Activated CD8-positive, alpha-beta memory T cell treated with anti-CD3 and anti-CD28 coated beads for 36 hours (primary cell): ENCODE data around the gene GRB2. TPM values are rescaled to one million over a fixed set of nuclear protein-coding genes. Genes with fewer than 3 reads are reported as not detected.
"Not testable (repeated sequence)": the region's sequence is repeated elsewhere in the genome, so short reads cannot be mapped to it uniquely, and the experiment has no call there.

Experiments
- CTCF ChIA-PET: fragments of 350-600 bp; sonication (Branson Sonifier 250); formaldehyde crosslinking; loops from one replicate; lab custom pipeline; 2021; ENCODE audit warnings: antibody characterized with exemption; lab: Charles Lee
- POLR2A ChIA-PET: fragments of 350-600 bp; sonication (Branson Sonifier 250); formaldehyde crosslinking; loops from one replicate; lab custom pipeline; 2021; ENCODE audit warnings: antibody characterized with exemption; lab: Charles Lee
- total RNA-seq, 2 experiments: library from RNA; stranded (reverse); gene quantifications; one replicate each; pipeline ENCODE4 v1.2.3, GENCODE V29; 2021

GRB2 gene
- total RNA-seq, result 100 to 1,000 TPM; 181 to 182 TPM

DNA sequence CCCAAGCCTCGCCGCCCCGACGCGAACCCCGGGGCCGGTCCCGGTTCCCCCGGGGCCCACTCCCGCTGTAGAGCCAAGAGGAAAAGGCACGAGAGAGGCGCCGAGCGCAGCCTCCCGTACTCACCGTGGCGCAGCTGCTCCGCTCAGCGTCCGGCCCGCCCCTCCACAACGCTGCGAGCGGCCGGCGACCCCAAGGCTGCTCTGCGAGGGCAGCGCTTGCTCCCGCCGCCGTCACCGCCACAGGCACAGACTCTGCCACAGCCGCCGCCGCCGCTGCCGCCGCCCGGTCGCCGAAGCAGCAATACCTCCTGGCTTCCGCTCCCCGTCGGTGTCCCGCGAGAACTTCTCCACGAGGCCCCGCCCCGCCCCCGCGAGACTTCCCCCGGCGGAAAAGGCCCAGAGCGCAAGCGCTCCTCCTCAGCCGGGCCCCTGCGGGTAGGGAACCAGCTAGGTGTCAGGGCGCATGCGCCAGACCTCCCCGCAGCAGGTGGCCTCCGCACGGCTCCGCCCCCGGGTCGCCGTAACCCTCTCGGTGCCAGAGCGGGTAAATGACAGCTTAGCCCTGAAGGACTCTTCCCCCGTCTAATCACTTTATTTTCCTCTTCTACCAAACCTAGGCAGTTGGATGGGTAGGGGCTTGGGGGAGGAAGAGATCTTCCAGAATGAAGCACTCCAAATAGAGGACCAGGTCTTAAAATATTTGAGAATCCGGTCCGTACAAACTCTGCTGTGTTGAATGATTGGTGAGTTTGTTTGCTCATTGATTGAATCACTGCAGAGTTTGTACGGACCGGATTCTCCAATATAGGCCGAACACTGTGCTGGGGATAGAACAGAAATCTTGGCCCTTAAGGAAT lies at the start of gene GRB2:
Gene GRB2 (minus strand): TSS at position 314 of the 857 bp plus-strand sequence. CDS start 12,050 bp downstream, outside the sequence.
- CTCF ChIA-PET, result interaction anchor here (0.5 to 3.1 kb wide), 10 partner anchors 10 to 292 kb away, joined by 3 to 18 read pairs (median 4); partner anchors contain the start of genes MIF4GD and SLC25A19
- POLR2A ChIA-PET, result interaction anchor here (0.6 to 3.2 kb wide), 10 partner anchors 9 to 144 kb away, joined by 3 to 22 read pairs (median 5); partner anchors contain the start of genes GGA3, MIF4GD, MRPS7 and SLC25A19

- CTCF ChIA-PET, result interaction anchor here (1.9 kb wide), 1 partner anchor 13 kb away, joined by 5 read pairs; no protein-coding TSS in a partner anchor
- POLR2A ChIA-PET, result not testable (repeated sequence)
Observed at GRCh38 chr17:75454672-75455071, 49.2 kb upstream of the GRB2 start.

DNA sequence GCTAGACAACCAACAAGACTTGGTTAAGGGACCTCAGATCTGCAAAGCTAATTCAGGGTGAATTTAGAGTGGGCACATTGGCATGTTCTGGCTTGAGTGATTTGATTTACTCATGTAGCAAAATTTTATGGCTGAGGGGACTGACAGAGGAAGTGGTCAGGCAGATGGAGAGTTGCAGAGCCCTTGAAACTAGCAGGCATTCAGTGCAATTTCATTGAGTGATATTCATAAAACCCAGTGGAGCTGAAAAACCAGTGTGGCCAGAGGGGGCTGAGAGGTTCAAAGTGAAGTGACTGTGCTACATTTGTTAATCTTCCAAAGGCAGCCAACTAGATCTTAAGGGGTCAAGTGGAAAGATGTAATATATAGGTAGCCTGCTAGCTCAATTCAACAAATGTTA lies 48.7 kb upstream of the GRB2 start:
- ChIA-PET POLR2A (no interaction called here), CTCF (interaction anchor here (0.6 to 1.9 kb wide), 3 partner anchors 13 to 203 kb away, joined by 3 to 5 read pairs (median 3); no protein-coding TSS in a partner anchor)

- ChIA-PET POLR2A (no interaction called here), CTCF (no interaction called here)
Observed at GRCh38 chr17:75450270-75450669, 44.8 kb upstream of the GRB2 start.

- ChIA-PET POLR2A (no interaction called here), CTCF (interaction anchor here (0.7 kb wide), 4 partner anchors 16 to 158 kb away, joined by 3 to 5 read pairs (median 4); no protein-coding TSS in a partner anchor)
Observed at GRCh38 chr17:75447951-75448856, 42.7 kb upstream of the GRB2 start.

- CTCF ChIA-PET, POLR2A ChIA-PET: not testable (repeated sequence)
Observed at GRCh38 chr17:75445896-75446295, 40.4 kb upstream of the GRB2 start.

DNA sequence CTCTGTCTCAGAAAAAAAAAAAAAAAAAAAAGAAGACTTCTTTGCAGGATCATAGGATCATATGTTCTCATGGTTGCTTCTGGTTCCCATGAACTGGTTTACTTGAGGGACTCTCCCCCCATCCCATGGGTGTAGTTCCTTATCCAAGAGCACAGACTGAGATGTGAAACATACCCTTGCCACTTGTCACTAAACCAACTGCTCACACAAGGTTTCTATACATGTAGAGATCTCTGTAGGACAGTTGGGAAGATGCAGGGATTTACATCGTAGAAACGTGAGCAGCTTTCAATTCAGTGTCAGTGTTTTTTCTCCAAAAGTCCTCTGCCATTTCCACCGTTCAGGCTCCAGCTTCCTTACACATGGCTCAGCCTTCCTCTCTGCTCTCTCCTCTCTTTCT lies 39.8 kb upstream of the GRB2 start:
- CTCF ChIA-PET, result no interaction called here
- POLR2A ChIA-PET, result no interaction called here

DNA sequence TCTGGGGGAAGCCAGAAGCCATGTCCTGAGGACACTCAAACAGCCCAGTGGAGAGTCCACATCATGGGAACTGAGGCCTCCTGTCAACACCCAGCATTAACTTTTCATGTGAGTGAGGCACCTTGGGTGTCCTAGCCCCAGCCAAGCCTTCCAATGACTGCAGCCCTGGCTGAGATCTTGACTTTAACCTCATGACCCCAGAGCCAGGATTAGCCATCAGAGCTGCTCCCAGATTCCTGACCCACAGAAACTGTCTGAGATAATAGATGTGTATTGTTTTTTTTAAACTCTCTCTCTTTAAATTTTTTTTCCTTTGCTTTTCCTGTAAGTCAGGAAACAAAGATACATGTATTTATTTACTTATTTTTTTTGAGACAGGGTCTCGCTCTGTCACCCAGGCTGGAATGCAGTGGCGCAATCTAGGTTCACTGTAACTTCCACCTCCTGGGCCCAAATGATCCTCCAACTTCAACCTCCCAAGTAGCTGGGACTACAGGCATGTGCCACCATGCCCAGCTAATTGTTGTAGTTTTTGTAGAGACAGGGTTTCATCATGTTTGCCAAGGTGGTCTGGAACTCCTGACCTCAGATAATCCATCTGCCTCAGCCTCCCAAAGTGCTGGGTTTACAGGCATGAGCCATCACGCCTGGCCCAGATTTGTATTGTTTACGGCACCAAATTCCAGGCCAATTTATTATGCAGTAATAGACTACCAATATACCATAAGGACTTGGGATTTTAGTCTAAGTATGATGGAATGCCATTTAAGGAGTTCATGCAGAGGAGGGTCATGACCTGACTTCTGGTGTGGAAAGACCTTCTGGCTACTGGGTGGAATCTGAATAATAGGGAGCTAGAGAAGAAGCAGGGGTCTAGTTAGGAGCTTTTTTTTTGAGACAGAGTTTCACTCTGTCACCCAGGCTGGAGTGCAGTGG lies 37.0 kb upstream of the GRB2 start:
- ChIA-PET CTCF (interaction anchor here (0.7 to 1.9 kb wide), 2 partner anchors 13 to 211 kb away, joined by 3 to 5 read pairs; no protein-coding TSS in a partner anchor), POLR2A (no interaction called here)

DNA sequence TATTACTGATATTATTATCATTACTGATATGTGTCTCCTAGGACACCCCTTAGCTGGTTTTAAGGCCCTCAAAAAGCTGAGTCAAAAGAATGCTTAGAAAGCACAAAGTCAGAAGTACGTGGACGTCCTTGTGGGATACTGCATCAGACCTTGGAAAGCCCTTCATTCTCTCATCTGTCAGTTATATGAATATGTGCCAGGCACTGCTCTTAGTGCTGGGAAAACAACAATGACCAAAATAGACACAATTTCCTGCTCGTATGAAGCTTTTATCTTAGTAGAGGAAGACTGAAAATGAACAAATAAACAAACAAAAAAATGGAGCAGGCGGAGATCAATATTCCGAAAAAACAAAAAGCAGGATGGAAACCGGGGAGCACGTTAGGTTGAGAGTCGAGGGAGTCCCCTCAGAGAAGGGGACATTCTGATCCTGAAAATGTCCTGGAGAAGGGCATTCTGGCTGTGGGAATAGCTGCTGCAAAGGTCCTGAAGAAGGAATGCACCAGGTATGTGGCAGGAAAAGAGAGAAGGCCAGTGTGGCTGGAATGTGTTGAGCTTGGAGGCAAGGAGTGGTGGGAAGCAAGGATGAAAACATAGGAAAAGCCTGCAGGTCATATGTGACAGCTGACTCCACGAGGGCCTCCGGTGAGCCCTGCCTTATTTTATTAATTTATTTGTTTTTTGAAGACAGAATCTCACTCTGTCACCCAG lies 35.4 kb upstream of the GRB2 start:
- POLR2A ChIA-PET, result no interaction called here
- CTCF ChIA-PET, result interaction anchor here (0.5 to 1.9 kb wide), 2 partner anchors 9 to 14 kb away, joined by 3 to 5 read pairs; no protein-coding TSS in a partner anchor

DNA sequence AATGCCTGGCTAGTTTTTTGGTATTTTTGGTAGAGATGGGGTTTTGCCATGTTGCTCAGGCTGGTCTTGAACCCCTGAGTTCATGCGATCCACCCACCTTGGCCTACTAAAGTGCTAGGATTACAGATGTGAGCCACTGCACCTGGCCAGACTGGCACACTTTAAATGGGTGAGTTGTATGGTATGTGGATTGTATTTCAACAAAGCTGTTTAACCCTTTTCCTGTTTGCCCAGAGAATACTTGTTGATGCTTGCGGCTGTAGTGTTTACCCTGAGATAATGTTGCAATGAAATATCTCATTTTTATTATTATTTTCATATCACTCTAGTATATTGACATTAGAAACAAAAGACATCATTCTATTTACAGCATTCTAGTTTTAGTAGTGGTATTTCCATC lies 33.8 kb upstream of the GRB2 start:
- CTCF ChIA-PET, result no interaction called here
- POLR2A ChIA-PET, result no interaction called here

GRCh38 chr17:75437404-75437803 lies 31.9 kb upstream of the GRB2 start:
- CTCF ChIA-PET, result interaction anchor here (1.2 kb wide), 1 partner anchor 351 kb away, joined by 3 read pairs; no protein-coding TSS in a partner anchor
- POLR2A ChIA-PET, result not testable (repeated sequence)

- POLR2A ChIA-PET, result not testable (repeated sequence)
- CTCF ChIA-PET, result interaction anchor here (0.6 kb wide), 1 partner anchor 319 kb away, joined by 3 read pairs; no protein-coding TSS in a partner anchor
Observed at GRCh38 chr17:75434433-75434832, 29.0 kb upstream of the GRB2 start.

- ChIA-PET CTCF (interaction anchor here (0.6 to 0.7 kb wide), 2 partner anchors 111 to 315 kb away, joined by 3 read pairs; no protein-coding TSS in a partner anchor), POLR2A (no interaction called here)
Observed at GRCh38 chr17:75433218-75433783, 27.8 kb upstream of the GRB2 start.

DNA sequence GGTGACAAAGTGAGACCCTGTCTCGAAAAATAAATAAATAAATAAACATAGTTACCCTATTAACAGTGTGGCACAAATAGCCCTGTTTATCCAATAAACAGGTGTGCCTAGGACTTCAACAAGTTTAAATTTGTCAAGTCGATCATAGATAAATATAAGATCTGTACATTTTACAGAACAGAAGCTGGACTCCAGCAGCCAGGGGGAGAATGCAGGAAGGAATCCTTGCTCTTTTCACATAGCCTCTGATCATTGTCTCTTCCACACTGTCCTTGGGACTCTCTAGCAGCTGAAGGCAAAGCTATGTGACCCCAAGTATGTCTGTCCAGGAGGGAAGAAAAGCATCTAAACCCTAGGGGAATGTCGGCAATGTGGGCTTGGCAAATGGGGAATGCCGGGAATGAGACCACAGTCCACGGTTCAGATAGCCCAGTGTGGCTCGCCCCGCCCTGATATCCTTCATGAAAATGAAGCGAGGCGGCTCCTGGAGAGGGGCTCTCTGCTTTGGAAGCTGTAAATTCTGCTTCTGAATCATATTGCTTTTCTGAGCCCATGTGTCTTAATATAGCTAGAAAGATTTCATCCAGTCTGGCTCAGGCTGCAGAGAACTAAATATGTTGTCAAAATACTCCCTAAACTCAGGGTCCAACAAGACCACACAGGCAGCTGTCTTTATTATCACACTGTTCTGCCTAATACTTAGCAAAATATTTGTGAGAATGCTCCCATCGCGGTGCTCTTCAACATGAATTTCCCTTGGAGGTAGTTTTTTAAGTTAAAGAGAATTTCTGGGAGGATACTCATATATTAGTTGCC lies 24.9 kb upstream of the GRB2 start:
- ChIA-PET CTCF (interaction anchor here (1.0 kb wide), 2 partner anchors 84 to 318 kb away, joined by 3 read pairs; no protein-coding TSS in a partner anchor), POLR2A (no interaction called here)

DNA sequence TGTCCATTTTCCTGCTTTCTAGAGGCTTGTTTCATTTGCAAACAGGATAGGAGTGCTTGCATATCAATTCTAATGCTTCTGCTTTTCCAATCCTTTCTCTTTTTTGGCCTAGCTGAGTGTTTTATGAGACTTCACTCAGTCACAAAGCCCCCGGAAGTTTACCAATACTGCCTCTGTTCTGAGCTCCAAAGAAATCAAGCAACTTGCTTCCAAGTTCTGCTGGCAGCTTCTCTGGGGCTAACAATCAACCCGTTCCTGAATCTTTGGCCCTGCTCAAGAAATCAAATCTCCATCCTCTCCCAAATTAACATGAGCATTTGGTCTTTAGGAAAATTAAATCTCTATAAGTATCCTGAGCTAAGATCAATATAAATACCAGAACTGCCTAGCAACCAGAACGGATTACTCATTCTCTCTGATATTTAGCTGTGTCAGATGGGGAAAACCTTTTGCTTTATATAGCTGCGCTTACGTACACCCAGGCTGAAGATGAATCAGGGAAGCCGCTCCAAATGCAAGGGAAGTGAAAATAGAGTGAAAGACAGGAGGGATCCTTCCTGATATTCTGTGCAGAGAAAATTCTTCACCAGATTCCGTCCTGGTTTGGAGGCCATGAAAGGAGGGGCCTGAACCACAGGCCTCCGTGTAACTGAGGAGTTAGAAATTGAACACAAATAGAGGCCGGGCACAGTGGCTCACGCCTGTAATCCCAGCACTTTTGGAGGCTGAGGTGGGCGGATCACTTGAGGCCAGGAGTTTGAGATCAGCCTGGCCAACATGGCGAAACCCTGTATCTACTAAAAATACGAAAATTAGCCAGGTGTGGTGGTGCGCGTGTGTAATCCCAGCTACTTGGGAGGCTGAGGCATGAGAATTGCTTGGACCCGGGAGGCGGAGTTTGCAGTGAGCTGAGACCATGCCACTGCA lies 23.3 kb upstream of the GRB2 start:
- ChIA-PET CTCF (interaction anchor here (0.6 to 2.1 kb wide), 3 partner anchors 87 to 510 kb away, joined by 3 to 6 read pairs (median 4); partner anchors contain the start of gene TSEN54), POLR2A (no interaction called here)
